Ishikawa (cell line): ENCODE data around the gene NEO1.

Source experiments
- CEBPB ChIP-seq: IDR thresholded peaks from 2 replicates; pipeline ENCODE4 v1.6.1; 2012
- CREB1 ChIP-seq: IDR thresholded peaks from 2 replicates; pipeline ENCODE4 v1.6.1; 2012; ENCODE audit warnings: low read depth
- EGR1 ChIP-seq: IDR thresholded peaks from 2 replicates; pipeline ENCODE4 v1.6.1; 2012
- EP300 ChIP-seq: IDR thresholded peaks from 2 replicates; pipeline ENCODE4 v1.6.1; 2012; ENCODE audit warnings: borderline replicate concordance
- FOXM1 ChIP-seq: IDR thresholded peaks from 2 replicates; pipeline ENCODE4 v1.6.1; 2012; ENCODE audit warnings: low read depth, borderline replicate concordance
- MAX ChIP-seq: IDR thresholded peaks from 2 replicates; pipeline ENCODE4 v1.6.1; 2012
- NFIC ChIP-seq: IDR thresholded peaks from 2 replicates; pipeline ENCODE4 v1.6.1; 2012
- RAD21 ChIP-seq: IDR thresholded peaks from 2 replicates; pipeline ENCODE4 v1.6.1; 2012; ENCODE audit warnings: low read depth
- REST ChIP-seq: IDR thresholded peaks from 2 replicates; pipeline ENCODE4 v1.6.1; 2012; ENCODE audit warnings: low read depth, mild to moderate bottlenecking
- TAF1 ChIP-seq: IDR thresholded peaks from 2 replicates; pipeline ENCODE4 v1.6.1; 2012; ENCODE audit warnings: low read depth, mild to moderate bottlenecking
- TCF12 ChIP-seq: IDR thresholded peaks from 2 replicates; pipeline ENCODE4 v1.6.1; 2012; ENCODE audit warnings: low read depth
- TEAD4 ChIP-seq: IDR thresholded peaks from 2 replicates; pipeline ENCODE4 v1.6.1; 2012
- USF1 ChIP-seq: IDR thresholded peaks from 2 replicates; pipeline ENCODE4 v1.6.1; 2012
- YY1 ChIP-seq: IDR thresholded peaks from 2 replicates; pipeline ENCODE4 v1.6.1; 2012; ENCODE audit warnings: low read depth
- ZBTB7A ChIP-seq: IDR thresholded peaks from 2 replicates; pipeline ENCODE4 v1.6.1; 2012; ENCODE audit warnings: low read depth

Gene NEO1

GRCh38 chr15:73326157-73326556 lies 273.9 kb downstream of the NEO1 start:
- TF ChIP-seq CEBPB (no peak), RAD21 (no peak), TEAD4 (no peak), EP300 (no peak), USF1 (no peak), CREB1 (no peak), EGR1 (no peak), REST (no peak), ZBTB7A (no peak), YY1 (no peak), TCF12 (no peak), TAF1 (no peak), NFIC (no peak), MAX (no peak), FOXM1 (no peak)

- TF ChIP-seq RAD21, result no peak
- TF ChIP-seq CEBPB, result no peak
- TF ChIP-seq TEAD4, result no peak
- TF ChIP-seq USF1, result no peak
- TF ChIP-seq TCF12, result no peak
- TF ChIP-seq NFIC, result no peak
- TF ChIP-seq FOXM1, result no peak
- no peak for TF ChIP-seq YY1
- no peak for TF ChIP-seq EP300
- no peak for TF ChIP-seq CREB1
- TF ChIP-seq MAX, result no peak
- no peak for TF ChIP-seq REST
- no peak for TF ChIP-seq EGR1
- TF ChIP-seq TAF1, result no peak
Observed at GRCh38 chr15:73328149-73328820, 276.0 kb downstream of the NEO1 start.

GRCh38 chr15:73328981-73329380 lies 276.7 kb downstream of the NEO1 start:
- TF ChIP-seq YY1, result no peak
- no peak for TF ChIP-seq EGR1
- no peak for TF ChIP-seq CREB1
- no peak for TF ChIP-seq MAX
- TF ChIP-seq CEBPB, result no peak
- no peak for TF ChIP-seq FOXM1
- no peak for TF ChIP-seq TEAD4

GRCh38 chr15:73329501-73330200 lies 277.4 kb downstream of the NEO1 start:
- TF ChIP-seq RAD21, result no peak
- no peak for TF ChIP-seq NFIC
- no peak for TF ChIP-seq CREB1
- TF ChIP-seq EP300, result no peak
- TF ChIP-seq TAF1, result no peak
- no peak for TF ChIP-seq TCF12
- no peak for TF ChIP-seq REST
- TF ChIP-seq EGR1, result no peak
- TF ChIP-seq USF1, result no peak
- no peak for TF ChIP-seq ZBTB7A
- no peak for TF ChIP-seq YY1
- no peak for TF ChIP-seq FOXM1
- TF ChIP-seq CEBPB, result no peak
- TF ChIP-seq MAX, result no peak
- no peak for TF ChIP-seq TEAD4
